ENCODE results near the gene ITPR3. TPM values are rescaled to one million over a fixed set of nuclear protein-coding genes. Genes with fewer than 3 reads are reported as not detected.

Gene ITPR3
- polyA plus RNA-seq, 1 donor (not counting 4 experiments of a cell fraction or from before 2014, with no cell fraction given): 43.3 TPM

- no peak overlapping the region for H3K27ac ChIP-seq (ENCODE audit: control insufficient read depth, insufficient read depth, low read length)
These were observed 101.0 kb downstream of the ITPR3 start for GRCh38 chr6:33722103-33722623.

GRCh38 chr6:33723371-33724085 is 102.4 kb downstream of the ITPR3 start:
- Histone ChIP-seq H3K4me1 (ENCODE audit: control insufficient read depth, extremely low read depth, insufficient read depth, low read length) (peaks cover 10% of the 10 kb centered on the region), H3K9ac (ENCODE audit: control insufficient read depth, extremely low read depth, insufficient read depth, low read length) (no peak overlapping the region), H3K27me3 (ENCODE audit: control insufficient read depth, extremely low read depth, insufficient read depth, low read length) (peaks cover 29% of the 10 kb centered on the region), H3K79me2 (ENCODE audit: control insufficient read depth, insufficient read depth, low read length) (no peaks in the 10 kb centered on the region), H3K4me3 (ENCODE audit: control insufficient read depth in 2 of 3, extremely low read depth in 1 of 3, insufficient read depth in 2 of 3, low read depth in 1 of 3, low read length in 3 of 3) (no peak overlapping the region), H3K9me3 (ENCODE audit: control insufficient read depth, low read depth, low read length) (no peaks in the 10 kb centered on the region), H4K20me1 (ENCODE audit: control insufficient read depth, extremely low read depth, insufficient read depth, low read length) (no peaks in the 10 kb centered on the region), H3K27ac (ENCODE audit: control insufficient read depth, insufficient read depth, low read length) (no peak overlapping the region), H3K36me3 (ENCODE audit: control insufficient read depth in 2 of 2, extremely low read depth in 1 of 2, insufficient read depth in 2 of 2, low read length in 2 of 2) (no peaks in the 10 kb centered on the region), H2AFZ (ENCODE audit: control insufficient read depth, low read length) (no peak overlapping the region), H3K9me1 (ENCODE audit: control insufficient read depth, extremely low read depth, insufficient read depth, low read length) (no peaks in the 10 kb centered on the region), H3K4me2 (ENCODE audit: control insufficient read depth, extremely low read depth, insufficient read depth, low read depth, low read length) (no peak overlapping the region)
- dilution Hi-C loops (cut with MboI; ENCODE audit: extremely low pct_ligation_motif_present, low sequenced_read_pairs): no loop called here
- no peak for FAIRE-seq
- DNase-seq (ENCODE audit: low read depth, low spot score): no peak
- no peak for TF ChIP-seq CTCF (optimal IDR thresholded peaks at IDR 0.05 in 1 of 3, IDR thresholded peaks at IDR 0.05 in 1 of 3, conservative IDR thresholded peaks at IDR 0.05 in 1 of 3; ENCODE audit: extremely low read depth in 1 of 3, insufficient read depth in 2 of 3, low read length in 3 of 3)
- TF ChIP-seq EZH2 (IDR thresholded peaks at IDR 0.05; ENCODE audit: low read length): no peak

More at GRCh38 chr6:33722103-33722623, 101.0 kb downstream of the ITPR3 start:
- dilution Hi-C loops (cut with MboI; ENCODE audit: extremely low pct_ligation_motif_present, low sequenced_read_pairs): no loop called here
- no peaks in the 10 kb centered on the region for H3K36me3 ChIP-seq (ENCODE audit: control insufficient read depth in 2 of 2, extremely low read depth in 1 of 2, insufficient read depth in 2 of 2, low read length in 2 of 2)
- H3K4me3 ChIP-seq (ENCODE audit: control insufficient read depth in 2 of 3, extremely low read depth in 1 of 3, insufficient read depth in 2 of 3, low read depth in 1 of 3, low read length in 3 of 3): no peak overlapping the region
- H3K9ac ChIP-seq (ENCODE audit: control insufficient read depth, extremely low read depth, insufficient read depth, low read length): no peak overlapping the region
- H3K9me3 ChIP-seq (ENCODE audit: control insufficient read depth, low read depth, low read length): no peaks in the 10 kb centered on the region
- H3K4me1 ChIP-seq (ENCODE audit: control insufficient read depth, extremely low read depth, insufficient read depth, low read length): peaks cover 24% of the 10 kb centered on the region
- H3K79me2 ChIP-seq (ENCODE audit: control insufficient read depth, insufficient read depth, low read length): no peaks in the 10 kb centered on the region
- no peak for TF ChIP-seq CTCF (optimal IDR thresholded peaks at IDR 0.05 in 1 of 3, IDR thresholded peaks at IDR 0.05 in 1 of 3, conservative IDR thresholded peaks at IDR 0.05 in 1 of 3; ENCODE audit: extremely low read depth in 1 of 3, insufficient read depth in 2 of 3, low read length in 3 of 3)
- no peak for TF ChIP-seq EZH2 (IDR thresholded peaks at IDR 0.05; ENCODE audit: low read length)
- H3K9me1 ChIP-seq (ENCODE audit: control insufficient read depth, extremely low read depth, insufficient read depth, low read length): no peaks in the 10 kb centered on the region
- no peak overlapping the region for H2AFZ ChIP-seq (ENCODE audit: control insufficient read depth, low read length)
- no peak for DNase-seq (ENCODE audit: low read depth, low spot score)
- no peak overlapping the region for H3K4me2 ChIP-seq (ENCODE audit: control insufficient read depth, extremely low read depth, insufficient read depth, low read depth, low read length)
- H3K27me3 ChIP-seq (ENCODE audit: control insufficient read depth, extremely low read depth, insufficient read depth, low read length): peaks cover 16% of the 10 kb centered on the region
- FAIRE-seq: no peak
- no peaks in the 10 kb centered on the region for H4K20me1 ChIP-seq (ENCODE audit: control insufficient read depth, extremely low read depth, insufficient read depth, low read length)

Measured in keratinocyte (primary cell).